Spleen (tissue), 11 donors: ENCODE results near the gene MYO15A. TPM values are rescaled to one million over a fixed set of nuclear protein-coding genes. Genes with fewer than 3 reads are reported as not detected.

ENCODE experiments used
- DNase-seq: peaks from one replicate; pipeline ENCODE4 v3.0.0-alpha.2; 2020
- H3K27ac ChIP-seq, 8 donors: fragments of 200-600 bp; sonication (generic) in 7 of 8; 1 replicate in 4 of 8; 2 replicates in 4 of 8; pipeline versions ENCODE4 v1.5.0 to v1.8.0; 2016 to 2021; ENCODE audit warnings: inconsistent platforms in 4 of 8, mild to moderate bottlenecking in 4 of 8, moderate library complexity in 1 of 8
- H3K27me3 ChIP-seq, 7 donors: fragments of 200-600 bp; sonication (generic) in 6 of 7; replicated peaks in 1 of 7; 1 replicate in 4 of 7; 2 replicates in 3 of 7; pipeline versions ENCODE4 v1.5.0 to v1.8.0; 2016 to 2021; ENCODE audit warnings: inconsistent platforms in 3 of 7, mild to moderate bottlenecking in 1 of 7
- H3K36me3 ChIP-seq, 6 donors: fragments of 200-600 bp; sonication (generic) in 5 of 6; 1 replicate in 4 of 6; 2 replicates in 2 of 6; pipeline versions ENCODE4 v1.5.0 to v1.8.0; 2016 to 2021; ENCODE audit warnings: inconsistent platforms in 2 of 6
- H3K4me1 ChIP-seq, 6 donors: fragments of 200-600 bp; sonication (generic) in 5 of 6; 1 replicate in 3 of 6; 2 replicates in 3 of 6; pipeline versions ENCODE4 v1.5.0 to v1.8.0; 2016 to 2021; ENCODE audit warnings: inconsistent platforms in 3 of 6
- H3K4me3 ChIP-seq, 8 donors: fragments of 200-600 bp; sonication (generic) in 7 of 8; 1 replicate in 4 of 8; 2 replicates in 4 of 8; pipeline versions ENCODE4 v1.5.0 to v1.8.0; 2016 to 2021; ENCODE audit warnings: inconsistent platforms in 4 of 8, mild to moderate bottlenecking in 4 of 8, moderate library complexity in 2 of 8
- H3K9me3 ChIP-seq, 8 donors: fragments of 200-600 bp; sonication (generic) in 7 of 8; 1 replicate in 4 of 8; 2 replicates in 4 of 8; pipeline versions ENCODE4 v1.5.0 to v1.8.0; 2016 to 2021; ENCODE audit warnings: inconsistent platforms in 4 of 8
- CTCF ChIP-seq, 11 experiments: fragments of 200-600 bp in 7 of 11; fragments of 450-650 bp in 4 of 11; sonication (generic) in 4 of 11; IDR thresholded peaks in 8 of 11; conservative IDR thresholded peaks in 3 of 11; 1 replicate in 7 of 11; 2 replicates in 4 of 11; pipeline versions ENCODE4 v1.4.0 to v1.8.0; 2016 to 2021; ENCODE audit warnings: antibody characterized with exemption in 11 of 11, inconsistent platforms in 4 of 11, mild to moderate bottlenecking in 1 of 11
- POLR2A ChIP-seq, 3 donors: fragments of 450-650 bp; IDR thresholded peaks; one replicate each; pipeline ENCODE4 v1.5.1; 2017; ENCODE audit warnings: antibody characterized with exemption in 3 of 3, mild to moderate bottlenecking in 1 of 3
- POLR2AphosphoS5 ChIP-seq, 3 donors: sonication (generic); formaldehyde crosslinking; IDR thresholded peaks; one replicate each; pipeline ENCODE4 v1.5.1; 2017; ENCODE audit warnings: antibody characterized with exemption in 3 of 3
- WGBS, 5 donors: extraction: QIAGEN DNeasy Blood & Tissue Kit in 3 of 5; methylation state at CpG; one replicate each; pipeline versions ENCODE4 v1.1.5 to v1.1.7; 2013 to 2018; 5-methylcytosine and 5-hydroxymethylcytosine counted together
- intact Hi-C: fragments of 100-400 bp; cut with DNase I; formaldehyde crosslinking; loops from one replicate; pipeline ENCODE4 v1.15.0; 2023; ENCODE audit warnings: low total_unique reads
- polyA plus RNA-seq, 3 donors: library from polyadenylated mRNA; stranded (reverse); fragments of 200-250 nt; gene quantifications; one replicate each; pipeline ENCODE4 v1.2.1, GENCODE V29; 2013
- total RNA-seq, 7 donors: library from RNA; depleted of rRNA in 3 of 7; stranded (reverse); fragments of >200 nt in 3 of 7; fragmentation: NEBNext Ultra II Directional in 4 of 7; extraction: Animal tissue kit (Norgen Biotek cat#: 25700) in 4 of 7; gene quantifications; one replicate each; pipeline versions ENCODE4 v1.1.0 to v1.2.1, GENCODE V29; 2016 to 2021
- donor health status: healthy with polysubstance abuse.
- donor health status: DM: no; HTN: no; CAD: no; lungs with moderate emphysema.
- donor health status: DM: no; HTN: no; CAD: no.
- donor health status: Bipolar disorder and iron deficiency.
- donor health status: healthy.
- donor health status: DM: no; HTN: no; CAD: no.
- donor health status: DM: yes; HTN: yes; CAD: no.

The MYO15A gene
- total and polyA plus RNA-seq, 10 donors = 0.26 to 1.9 (median 0.84) TPM

DNA sequence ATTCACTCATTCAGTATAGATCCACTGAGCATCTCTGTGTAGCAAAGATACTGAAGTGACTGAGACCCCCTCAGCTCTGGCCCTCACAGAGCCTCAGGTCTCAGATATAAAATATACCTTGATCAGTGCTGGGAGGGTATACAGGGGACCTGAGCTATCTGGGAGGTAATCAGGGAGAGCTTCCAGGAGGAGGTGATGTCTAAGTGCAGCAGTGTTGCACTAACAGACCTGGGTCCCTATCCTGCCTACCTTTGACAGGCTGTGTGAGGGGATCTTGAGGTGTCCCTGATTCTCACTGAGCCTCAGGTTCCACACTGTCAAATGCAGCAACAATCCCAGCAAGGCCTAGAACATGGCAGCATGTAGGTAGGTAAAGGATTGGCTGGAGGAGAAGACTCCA, 68.6 kb downstream of the MYO15A start:
- Histone ChIP-seq H3K27ac (no peak overlapping the region), H3K36me3 (no peaks in the 10 kb centered on the region), H3K27me3 (no peaks in the 10 kb centered on the region), H3K4me1 (peaks cover 2 to 13% (median 8%) of the 10 kb centered on the region in 6 donors), H3K4me3 (no peak overlapping the region), H3K9me3 (no peaks in the 10 kb centered on the region)
- DNase-seq = no peak
- intact Hi-C loops = no loop called here
- no peak for TF ChIP-seq CTCF (IDR thresholded peaks at IDR 0.05 in 8 of 11, conservative IDR thresholded peaks at IDR 0.05 in 3 of 11)
- no peak for TF ChIP-seq POLR2AphosphoS5 (IDR thresholded peaks at IDR 0.05)
- no peak for TF ChIP-seq POLR2A (IDR thresholded peaks at IDR 0.05)

DNA sequence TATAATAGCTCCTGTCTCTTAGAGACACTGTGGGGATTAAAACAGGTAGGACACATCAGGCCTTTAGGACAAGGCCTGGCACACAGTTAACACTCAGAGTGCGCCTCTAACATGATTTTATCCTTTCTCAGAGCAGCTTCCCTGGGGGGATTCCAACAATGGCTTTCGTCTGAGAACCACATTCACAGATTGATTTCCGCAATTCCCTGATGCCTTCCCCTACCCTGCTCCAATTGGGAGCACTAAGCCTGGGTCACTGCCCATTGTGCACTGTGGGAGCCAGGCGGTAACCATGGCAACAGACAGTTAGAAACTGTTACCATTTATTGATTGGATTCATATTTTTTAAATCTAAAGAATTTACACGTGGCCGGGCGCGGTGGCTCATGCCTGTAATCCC, 69.2 kb downstream of the MYO15A start:
- Histone ChIP-seq H3K27ac (no peak overlapping the region), H3K9me3 (no peaks in the 10 kb centered on the region), H3K27me3 (no peaks in the 10 kb centered on the region), H3K4me3 (no peak overlapping the region), H3K36me3 (no peaks in the 10 kb centered on the region), H3K4me1 (peaks cover 7 to 19% (median 12%) of the 10 kb centered on the region in 6 donors)
- TF ChIP-seq POLR2AphosphoS5 (IDR thresholded peaks at IDR 0.05) = no peak
- TF ChIP-seq CTCF (IDR thresholded peaks at IDR 0.05 in 8 of 11, conservative IDR thresholded peaks at IDR 0.05 in 3 of 11) = no peak
- TF ChIP-seq POLR2A (IDR thresholded peaks at IDR 0.05) = no peak
- intact Hi-C loops = no loop called here
- WGBS, 5 donors = 92 to 96% (median 94%) methylated on average over 8 of the region's 8 CpGs
- DNase-seq = no peak

- H3K27me3 ChIP-seq = no peaks in the 10 kb centered on the region
- intact Hi-C loops = no loop called here
- H3K4me3 ChIP-seq = no peak overlapping the region
- no peaks in the 10 kb centered on the region for H3K36me3 ChIP-seq
- no peak for DNase-seq
- H3K4me1 ChIP-seq = peaks cover 7 to 20% (median 12%) of the 10 kb centered on the region in 6 donors
- no peaks in the 10 kb centered on the region for H3K9me3 ChIP-seq
- WGBS, 5 donors = 88 to 100% (median 96%) methylated on average over 1 of the region's 1 CpG
- no peak overlapping the region for H3K27ac ChIP-seq
- TF ChIP-seq POLR2AphosphoS5 (IDR thresholded peaks at IDR 0.05) (no peak), CTCF (IDR thresholded peaks at IDR 0.05 in 8 of 11, conservative IDR thresholded peaks at IDR 0.05 in 3 of 11) (no peak), POLR2A (IDR thresholded peaks at IDR 0.05) (no peak)
Measured at GRCh38 chr17:18179196-18179595, 70.6 kb downstream of the MYO15A start.

- Histone ChIP-seq H3K4me1 (peaks cover 7 to 24% (median 15%) of the 10 kb centered on the region in 6 donors), H3K4me3 (no peak overlapping the region), H3K27ac (no peak overlapping the region), H3K9me3 (no peaks in the 10 kb centered on the region), H3K27me3 (no peaks in the 10 kb centered on the region), H3K36me3 (no peaks in the 10 kb centered on the region)
- intact Hi-C loops = no loop called here
- DNase-seq = no peak
- no peak for TF ChIP-seq POLR2AphosphoS5 (IDR thresholded peaks at IDR 0.05)
- TF ChIP-seq CTCF (IDR thresholded peaks at IDR 0.05 in 8 of 11, conservative IDR thresholded peaks at IDR 0.05 in 3 of 11) = no peak
- TF ChIP-seq POLR2A (IDR thresholded peaks at IDR 0.05) = no peak
- 92 to 96% (median 95%) methylated on average over 7 of the region's 7 CpGs for WGBS, 5 donors
Measured at GRCh38 chr17:18179804-18180203, 71.2 kb downstream of the MYO15A start.
